Activated naive CD4-positive, alpha-beta T cell (primary cell): ENCODE measurements around the gene TMEFF1.
"Not testable (repeated sequence)": the region's sequence is repeated elsewhere in the genome, so short reads cannot be mapped to it uniquely, and the experiment has no call there.

Source experiments
- DNase-seq, 4 experiments: peaks; one replicate each; lab custom pipeline; 2025; lab: John Stamatoyannopoulos, UW

The TMEFF1 gene

GRCh38 chr9:100472788-100473275, at the start of gene TMEFF1:
Gene TMEFF1 (plus strand): TSS chr9:100473149. CDS start chr9:100473545, 396 bp downstream.
- peak in 2 of 4 experiments; percentile 12 to 18 for DNase-seq

DNA sequence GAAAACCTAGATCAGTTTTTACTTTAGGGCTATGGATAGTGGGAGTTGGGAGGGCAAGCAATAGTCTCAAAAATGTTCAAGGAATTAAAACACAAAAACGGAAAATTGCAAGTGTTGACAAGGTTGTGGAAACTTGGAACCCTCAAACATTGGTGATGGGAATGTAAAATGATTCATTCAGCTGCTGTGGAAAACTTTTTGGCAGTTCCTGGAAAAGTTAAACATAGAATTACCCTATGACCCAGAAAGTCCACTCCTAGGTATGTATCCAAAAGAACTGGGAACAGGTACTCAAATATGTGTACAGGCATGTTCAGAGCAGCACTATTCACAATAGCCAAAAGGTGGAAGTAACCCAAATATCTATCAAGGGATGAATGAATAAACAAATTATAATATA, 47.2 kb upstream of the TMEFF1 start:
- DNase-seq, result no peak

- no peak for DNase-seq
These were observed 46.8 kb upstream of the TMEFF1 start for GRCh38 chr9:100426189-100426529.

GRCh38 chr9:100426530-100427365, 46.2 kb upstream of the TMEFF1 start, which contains the start of gene MSANTD3:
Gene MSANTD3 (plus strand): TSS chr9:100427143. CDS start chr9:100441939, 14,796 bp downstream.
- DNase-seq, result peak in 2 of 4 experiments; percentile 12 to 52

DNA sequence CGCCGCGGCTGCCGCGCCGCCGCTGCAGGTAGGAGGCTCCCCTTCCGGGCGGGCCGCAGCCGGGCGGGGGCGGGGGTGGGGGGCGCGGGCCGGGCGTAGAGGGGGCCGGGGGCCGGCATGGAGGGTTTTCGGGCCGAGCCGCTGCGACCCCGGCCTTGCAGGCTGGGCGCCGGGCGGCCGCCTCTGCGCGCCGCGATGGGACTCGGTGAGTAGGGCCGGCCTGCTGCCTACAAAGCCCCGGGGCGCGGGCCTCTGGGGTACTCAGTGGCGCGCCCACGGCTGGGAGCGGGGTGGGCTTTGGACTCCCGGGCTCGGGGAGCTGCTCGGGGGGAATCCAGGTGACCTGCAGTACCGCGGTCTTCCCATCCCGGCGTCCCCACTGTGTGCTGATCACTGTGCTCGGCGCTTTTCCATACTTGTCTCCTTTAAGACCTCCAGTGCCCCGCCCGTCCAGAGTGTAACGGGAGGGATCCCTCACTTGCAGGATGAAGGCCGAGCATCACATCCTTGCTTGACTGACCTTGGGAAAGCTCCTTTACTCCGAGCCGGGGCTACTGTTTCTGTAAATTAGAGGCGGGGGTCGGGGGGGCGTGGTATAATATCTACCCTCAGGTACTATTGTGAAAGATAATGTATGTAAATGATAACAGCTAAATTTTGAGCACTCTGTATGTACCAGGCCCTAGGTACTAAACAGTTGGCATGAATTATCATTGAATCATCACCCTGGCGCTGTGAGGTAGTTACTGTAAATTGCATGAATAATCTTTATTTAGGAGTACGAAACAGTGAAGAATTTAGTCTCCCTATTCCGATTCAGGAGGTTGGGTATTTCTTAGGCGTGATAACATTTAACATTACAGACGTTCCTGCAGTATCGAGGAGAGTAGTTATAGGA, 45.3 kb upstream of the TMEFF1 start:
- peak in 1 of 4 experiments; percentile 3 for DNase-seq

DNA sequence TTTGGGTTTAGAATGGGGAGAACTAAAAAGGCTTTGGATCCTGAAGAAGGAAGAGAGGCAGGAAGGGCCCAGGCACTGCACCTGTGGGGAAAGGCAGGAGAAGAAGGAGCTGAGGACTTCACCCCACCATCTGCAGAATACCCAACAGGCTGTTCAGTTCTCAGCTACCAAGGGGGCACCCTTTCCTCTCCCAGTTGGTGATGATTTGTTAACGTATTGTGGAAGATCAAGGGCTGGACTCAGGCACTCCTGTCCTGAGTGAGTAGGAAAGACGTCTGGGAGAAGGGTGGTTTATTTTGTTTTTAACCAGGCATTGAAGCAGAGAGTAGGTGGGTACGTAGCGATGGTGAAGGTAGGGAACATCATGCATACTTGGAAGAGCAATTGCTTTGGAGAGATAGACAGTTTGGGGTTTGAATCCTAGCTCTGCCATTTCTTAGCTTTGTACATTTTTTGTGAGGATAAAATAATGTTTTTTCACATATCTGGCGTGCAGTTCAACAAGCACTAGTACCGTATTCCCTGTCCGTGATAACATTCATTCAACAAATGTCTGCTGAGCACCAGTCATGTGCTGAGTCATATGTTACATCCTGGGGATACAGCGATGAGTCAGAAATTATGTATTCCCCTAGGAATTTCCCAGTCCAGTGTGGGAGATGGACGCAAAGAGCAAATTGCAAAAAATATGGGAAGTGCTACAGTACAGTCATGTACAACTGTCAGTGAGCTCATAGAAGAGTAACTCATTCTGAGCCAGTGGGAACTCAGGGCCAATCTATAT, 43.9 kb upstream of the TMEFF1 start:
- no peak for DNase-seq

- no peak for DNase-seq
These were observed 42.5 kb upstream of the TMEFF1 start for GRCh38 chr9:100430286-100430940.

DNA sequence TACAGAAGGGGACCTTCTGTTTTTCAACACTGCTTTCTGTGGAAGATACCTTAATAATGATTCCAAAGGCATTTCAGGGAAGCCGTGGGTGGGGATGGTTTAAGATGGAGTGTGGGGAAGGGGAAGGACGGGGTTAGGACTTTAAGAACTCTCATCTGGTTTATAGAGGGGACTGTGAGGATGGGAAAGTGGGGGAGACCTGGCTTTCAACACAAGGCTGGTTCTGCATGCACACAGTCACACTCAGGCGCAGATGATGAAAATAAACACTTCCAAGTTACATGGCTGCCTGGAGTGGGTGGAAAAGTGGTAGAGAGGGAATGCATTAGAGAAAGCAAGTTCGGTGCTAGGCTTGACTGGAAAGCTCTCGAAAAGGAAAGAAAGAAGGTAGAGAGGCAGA, 41.1 kb upstream of the TMEFF1 start:
- DNase-seq, result no peak

DNA sequence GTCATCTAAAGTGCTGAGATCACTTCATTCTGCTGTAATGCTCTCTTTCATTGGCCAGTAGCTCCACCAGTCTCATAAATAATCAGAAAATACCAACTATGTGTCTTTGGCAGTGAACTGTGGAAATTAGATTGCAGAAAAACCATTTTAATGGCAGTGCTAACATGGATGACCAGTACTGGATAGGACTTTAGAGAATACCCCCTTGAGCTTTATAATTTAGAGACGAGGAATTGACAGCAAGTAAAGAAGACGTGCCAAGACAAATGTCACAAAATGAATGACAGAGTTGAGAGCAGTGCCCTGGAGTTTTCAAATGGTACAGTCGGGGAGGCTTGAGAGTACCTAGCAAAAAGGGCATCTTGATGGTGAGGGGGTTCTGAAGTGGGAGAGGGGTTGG, 40.2 kb upstream of the TMEFF1 start:
- no peak for DNase-seq

DNA sequence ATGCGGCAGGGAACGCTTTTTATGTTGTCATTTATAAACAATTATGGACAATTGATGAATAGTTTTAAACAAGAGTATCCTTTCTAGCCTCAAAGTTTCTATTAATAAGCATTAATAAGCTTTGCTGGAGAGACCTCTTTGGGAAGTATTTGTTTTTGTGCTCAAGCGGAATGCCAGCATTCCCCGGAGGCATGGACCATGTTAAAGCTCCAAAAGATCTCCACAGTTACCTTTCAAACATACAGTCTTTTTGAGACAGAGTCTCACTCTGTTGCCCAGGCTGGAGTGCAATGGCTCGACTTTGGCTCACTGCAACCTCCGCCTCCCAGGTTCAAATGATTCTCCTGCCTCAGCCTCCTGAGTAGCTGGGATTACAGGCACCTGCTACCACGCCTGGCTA, 36.4 kb upstream of the TMEFF1 start:
- DNase-seq, result no peak

- peak; percentile 4 to 44 (median 32) for DNase-seq
These were observed 34.8 kb upstream of the TMEFF1 start for GRCh38 chr9:100437860-100438805.

DNA sequence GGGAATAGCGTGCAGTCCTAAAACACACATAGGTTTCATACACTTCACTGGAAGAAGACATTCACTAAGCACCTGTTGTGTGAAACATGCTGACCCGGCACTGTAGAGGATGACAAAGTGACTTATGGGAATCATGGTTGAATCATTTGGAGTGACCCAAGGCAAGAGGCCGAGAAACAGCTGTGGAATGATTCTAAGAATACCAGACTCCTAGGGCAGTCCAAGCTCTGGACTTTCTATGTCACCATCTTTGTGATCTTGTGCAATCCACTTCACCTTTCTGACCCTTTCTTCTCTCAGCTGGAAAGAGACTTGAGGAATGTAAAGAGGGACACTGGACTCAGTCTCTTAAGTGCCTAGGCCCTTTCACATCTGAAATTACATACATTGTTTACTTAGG, 32.9 kb upstream of the TMEFF1 start:
- no peak for DNase-seq

- not testable (repeated sequence) for DNase-seq
These were observed 32.5 kb upstream of the TMEFF1 start for GRCh38 chr9:100440487-100440886.

- DNase-seq, result no peak
These were observed 31.0 kb upstream of the TMEFF1 start for GRCh38 chr9:100441911-100442361.

DNA sequence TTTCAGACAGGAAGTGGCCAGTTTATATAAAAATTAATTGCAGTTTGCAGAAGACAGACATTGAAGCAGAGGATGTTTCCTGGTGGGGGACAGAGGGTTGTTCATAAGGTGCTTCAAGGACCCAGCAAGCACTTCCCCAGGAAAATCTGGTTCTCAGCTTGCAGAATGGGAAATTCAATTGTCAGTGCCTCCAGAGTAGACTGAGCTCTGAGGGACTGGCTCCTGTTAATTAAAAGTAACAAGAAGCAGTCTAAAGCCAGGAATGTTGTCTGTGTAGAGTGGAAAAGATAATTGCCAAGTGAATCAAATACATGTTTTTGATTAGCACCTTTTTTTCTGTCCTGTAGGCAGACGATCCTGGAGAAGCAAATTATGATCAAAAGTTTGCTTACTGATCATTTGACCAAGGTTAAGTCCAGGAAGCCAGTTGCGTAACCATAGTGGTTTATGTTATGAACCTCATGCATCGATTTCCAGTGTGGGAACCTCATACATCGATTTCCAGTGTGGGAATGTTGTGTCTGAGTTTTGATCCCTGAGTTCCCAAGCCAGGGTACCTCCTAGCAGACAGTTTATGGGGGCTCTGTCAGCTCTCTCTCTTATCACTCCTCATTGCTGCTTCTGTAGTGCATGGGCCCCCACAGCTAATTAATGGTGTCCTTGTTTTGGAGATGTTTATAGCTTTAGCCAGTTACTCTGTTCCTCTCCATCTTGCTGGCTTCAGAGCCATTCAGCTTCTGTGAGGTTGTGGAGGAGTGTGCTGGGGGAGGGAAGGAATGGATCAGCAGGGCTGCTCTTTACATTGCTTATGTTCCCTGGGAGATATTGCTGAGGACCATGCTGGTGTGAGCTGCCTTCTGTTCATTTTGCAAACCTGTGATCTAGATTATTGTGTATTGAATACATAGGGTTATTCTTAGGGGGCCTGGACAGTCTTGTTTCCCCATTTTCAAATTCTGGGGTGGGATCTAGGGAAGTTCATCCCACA, 28.9 kb upstream of the TMEFF1 start:
- DNase-seq, result no peak

- DNase-seq, result no peak
These were observed 27.6 kb upstream of the TMEFF1 start for GRCh38 chr9:100445161-100445902.

DNA sequence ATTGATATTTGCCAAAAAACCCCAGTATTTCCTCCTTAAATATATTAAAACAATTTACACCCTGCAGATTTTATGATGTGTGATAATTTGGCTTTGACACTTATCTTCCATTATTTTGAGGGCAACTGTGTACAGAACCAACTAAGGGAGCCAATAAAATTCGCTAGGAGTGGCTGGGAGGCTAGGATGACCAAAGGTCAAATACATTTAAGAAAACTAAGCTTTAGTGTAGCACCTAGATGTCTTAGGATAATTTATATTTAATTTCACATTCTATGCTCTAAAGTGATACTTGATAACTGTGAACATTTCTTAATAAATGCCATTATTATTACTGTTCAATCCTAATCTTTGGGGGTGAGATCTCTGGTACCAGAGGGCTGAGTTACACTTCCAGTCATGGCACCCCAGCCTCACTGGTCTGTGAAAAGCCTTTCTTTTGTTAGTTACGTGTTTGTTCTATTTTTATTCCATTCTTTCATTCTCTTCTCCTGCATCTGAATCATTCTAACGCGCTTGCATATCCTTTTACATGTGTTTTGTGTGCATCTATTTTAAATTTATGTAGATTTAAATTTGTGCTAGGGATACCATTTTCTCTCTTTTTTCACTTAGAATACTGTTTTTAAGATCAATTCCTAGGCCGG, 26.9 kb upstream of the TMEFF1 start:
- no peak for DNase-seq

DNA sequence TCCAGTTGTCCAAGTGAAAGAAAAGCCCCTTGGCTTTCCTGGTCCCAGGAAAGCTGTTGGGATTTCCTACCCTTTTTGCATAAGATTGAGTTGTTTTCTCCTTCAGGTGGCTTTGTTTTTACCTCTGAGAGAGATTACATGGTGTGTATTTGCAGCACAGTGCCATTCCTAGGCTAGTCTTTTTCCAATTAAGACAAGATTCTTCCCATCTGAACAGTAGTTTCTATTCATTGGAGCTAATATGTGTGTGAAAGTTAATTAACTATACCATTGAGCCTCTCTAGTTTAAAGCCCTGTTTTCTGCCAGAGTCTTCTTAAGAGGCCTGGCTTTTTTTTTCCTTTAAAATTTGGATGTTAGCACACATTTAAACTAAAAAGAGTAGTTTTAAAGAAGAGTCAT, 25.9 kb upstream of the TMEFF1 start:
- no peak for DNase-seq
